PFSK-1 (cell line): ENCODE results near the gene TRIM29.

ENCODE experiments used
- FOXP2 ChIP-seq: optimal IDR thresholded peaks from 2 replicates; pipeline ENCODE3; 2011; ENCODE audit warnings: borderline replicate concordance, control low read depth, inconsistent platforms; ENCODE audit not compliant: insufficient read depth; ENCODE audit errors: extremely low read length, extremely low read depth
- POLR2AphosphoS5 ChIP-seq: IDR thresholded peaks from 2 replicates; pipeline ENCODE4 v1.6.1; 2012; ENCODE audit warnings: low read depth, mild to moderate bottlenecking, control low read depth, low read length, moderate library complexity
- TAF1 ChIP-seq: IDR thresholded peaks from 2 replicates; pipeline ENCODE4 v1.6.1; 2012; ENCODE audit warnings: low read length, control low read depth, borderline replicate concordance; ENCODE audit not compliant: insufficient read depth

GRCh38 chr11:120061761-120062560 is 76.0 kb downstream of the TRIM29 start:
- no peak for TF ChIP-seq POLR2AphosphoS5
- TF ChIP-seq FOXP2 = no peak
- TF ChIP-seq TAF1 = no peak
